Loucy (cell line): Measurements from ENCODE around the gene SH3RF1.

ENCODE experiments used
- EZH2phosphoT487 ChIP-seq: fragments of 200-600 bp; IDR thresholded peaks from 2 replicates; pipeline ENCODE4 v1.6.1; 2018; ENCODE audit warnings: antibody characterized with exemption, mild to moderate bottlenecking, moderate library complexity, borderline replicate concordance
- TF ChIP-seq, protein P1 (sequence below): fragments of 200-600 bp; sonication (generic); conservative IDR thresholded peaks from 2 replicates; pipeline ENCODE4 v1.5.1; 2014; ENCODE audit warnings: mild to moderate bottlenecking, antibody characterized with exemption, low read length

DNA sequence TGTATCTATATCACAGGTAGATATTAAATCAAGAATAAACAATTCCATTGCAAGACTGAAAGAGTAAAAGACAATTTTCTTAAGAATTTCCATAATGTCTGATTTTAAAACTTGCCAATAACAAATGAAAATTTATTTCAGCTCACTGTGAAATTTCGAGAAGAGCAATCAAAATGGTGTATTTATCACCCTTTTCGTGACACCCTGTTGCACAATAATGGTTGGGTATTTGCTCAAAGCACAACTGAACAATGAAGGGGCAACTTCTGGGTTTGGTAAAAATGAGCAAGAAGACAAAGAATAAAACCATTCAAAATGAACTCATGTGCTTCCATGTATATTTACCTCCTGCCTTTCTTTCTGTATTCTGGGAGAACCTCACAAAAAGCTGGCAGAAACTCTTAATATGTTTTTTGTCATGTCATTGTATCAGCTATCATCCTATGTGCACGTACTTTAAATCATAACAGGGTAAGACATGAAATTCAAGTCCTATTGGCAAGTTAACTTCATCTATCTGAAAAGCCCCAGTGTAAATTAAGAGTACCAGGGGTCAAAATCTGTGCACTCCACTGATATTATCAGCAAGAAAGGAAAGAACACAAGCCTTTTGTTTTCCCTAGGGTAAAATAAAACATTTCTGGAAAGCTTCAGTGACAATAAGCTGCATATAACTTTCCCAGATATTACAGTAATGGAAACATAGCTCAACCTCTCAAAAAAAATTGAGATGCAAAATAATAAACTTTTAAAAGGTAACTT is 133.8 kb downstream of the SH3RF1 start:
- TF ChIP-seq, protein P1, sequence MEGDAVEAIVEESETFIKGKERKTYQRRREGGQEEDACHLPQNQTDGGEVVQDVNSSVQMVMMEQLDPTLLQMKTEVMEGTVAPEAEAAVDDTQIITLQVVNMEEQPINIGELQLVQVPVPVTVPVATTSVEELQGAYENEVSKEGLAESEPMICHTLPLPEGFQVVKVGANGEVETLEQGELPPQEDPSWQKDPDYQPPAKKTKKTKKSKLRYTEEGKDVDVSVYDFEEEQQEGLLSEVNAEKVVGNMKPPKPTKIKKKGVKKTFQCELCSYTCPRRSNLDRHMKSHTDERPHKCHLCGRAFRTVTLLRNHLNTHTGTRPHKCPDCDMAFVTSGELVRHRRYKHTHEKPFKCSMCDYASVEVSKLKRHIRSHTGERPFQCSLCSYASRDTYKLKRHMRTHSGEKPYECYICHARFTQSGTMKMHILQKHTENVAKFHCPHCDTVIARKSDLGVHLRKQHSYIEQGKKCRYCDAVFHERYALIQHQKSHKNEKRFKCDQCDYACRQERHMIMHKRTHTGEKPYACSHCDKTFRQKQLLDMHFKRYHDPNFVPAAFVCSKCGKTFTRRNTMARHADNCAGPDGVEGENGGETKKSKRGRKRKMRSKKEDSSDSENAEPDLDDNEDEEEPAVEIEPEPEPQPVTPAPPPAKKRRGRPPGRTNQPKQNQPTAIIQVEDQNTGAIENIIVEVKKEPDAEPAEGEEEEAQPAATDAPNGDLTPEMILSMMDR, result no peak
- TF ChIP-seq EZH2phosphoT487, result no peak
